Panc1 (cell line): Measurements from ENCODE around the gene DDX27. TPM values are rescaled to one million over a fixed set of nuclear protein-coding genes. Genes with fewer than 3 reads are reported as not detected.
A peak's percentile ranks its signal among the peaks of the same experiment; 100 is the strongest.

ENCODE experiments used
- ATAC-seq: fragments of 200-7000 bp; cut with Tn5 transposase; 2 replicates; pipeline ENCODE4 v1.9.1; 2020; ENCODE audit warnings: mild to moderate bottlenecking, moderate library complexity
- BruUV-seq: library from RNA; stranded (reverse); fragments of 400-500 nt; replicated peaks from 2 replicates; lab custom pipeline; 2021; lab: Mats Ljungman, UMichigan
- CTCF ChIA-PET: fragments of 300-600 bp; sonication (Branson Sonifier 250); formaldehyde crosslinking; loops from one replicate; lab custom pipeline; 2022; ENCODE audit warnings: antibody characterized with exemption; lab: Charles Lee
- POLR2A ChIA-PET: fragments of 300-600 bp; sonication (Branson Sonifier 250); formaldehyde crosslinking; loops from one replicate; lab custom pipeline; 2022; ENCODE audit warnings: antibody characterized with exemption; lab: Charles Lee
- DNase-seq: peaks from one replicate; pipeline ENCODE4 v3.0.0-alpha.2; 2010; ENCODE audit warnings: low read depth, low spot score
- H3K27ac ChIP-seq: 2 replicates; pipeline ENCODE4 v1.5.1; 2011; ENCODE audit warnings: mild to moderate bottlenecking, low read length, inconsistent platforms
- H3K27me3 ChIP-seq: fragments of 200-500 bp; sonication (Bioruptor generic); 2 replicates; pipeline ENCODE4 v1.6.0; 2014; ENCODE audit warnings: low read length, inconsistent platforms; ENCODE audit not compliant: control insufficient read depth, insufficient read depth
- H3K36me3 ChIP-seq: fragments of 200-500 bp; sonication (Bioruptor generic); 2 replicates; pipeline ENCODE4 v1.5.1; 2014; ENCODE audit warnings: inconsistent platforms, mild to moderate bottlenecking, low read length, moderate library complexity; ENCODE audit not compliant: control insufficient read depth, insufficient read depth
- H3K4me1 ChIP-seq: 2 replicates; pipeline ENCODE4 v1.5.1; 2011; ENCODE audit warnings: inconsistent platforms, mild to moderate bottlenecking, low read length, moderate library complexity; ENCODE audit not compliant: control insufficient read depth, insufficient read depth
- H3K4me3 ChIP-seq, 2 experiments: 2 replicates each; pipeline ENCODE4 v1.5.1; 2011 to 2012; ENCODE audit warnings: low read depth in 2 of 2, low read length in 2 of 2, mild to moderate bottlenecking in 2 of 2, inconsistent platforms in 1 of 2, moderate library complexity in 1 of 2
- H3K9me3 ChIP-seq: fragments of 200-500 bp; sonication (Bioruptor generic); 2 replicates; pipeline ENCODE4 v1.5.1; 2014; ENCODE audit warnings: low read depth, mild to moderate bottlenecking, inconsistent platforms, low read length, moderate library complexity; ENCODE audit not compliant: control insufficient read depth, insufficient read depth
- POLR2AphosphoS5 ChIP-seq: IDR thresholded peaks from 2 replicates; pipeline ENCODE4 v1.6.1; 2012; ENCODE audit warnings: mild to moderate bottlenecking, low read depth, low read length, moderate library complexity
- REST ChIP-seq, 2 experiments: IDR thresholded peaks; 2 replicates each; pipeline ENCODE4 v1.6.1; 2011 to 2012; ENCODE audit warnings: low read depth in 2 of 2, control low read depth in 1 of 2, low read length in 1 of 2, mild to moderate bottlenecking in 1 of 2, moderate library complexity in 1 of 2; ENCODE audit not compliant: insufficient read depth in 1 of 2
- SIN3A ChIP-seq: IDR thresholded peaks from 2 replicates; pipeline ENCODE4 v1.6.1; 2012; ENCODE audit warnings: low read depth, mild to moderate bottlenecking, low read length, moderate library complexity, borderline replicate concordance; ENCODE audit not compliant: insufficient read depth
- TCF7L2 ChIP-seq: IDR thresholded peaks from 2 replicates; pipeline ENCODE4 v1.6.1; 2011; ENCODE audit warnings: mild to moderate bottlenecking, low read depth, low read length, inconsistent platforms
- in situ Hi-C: cut with HindIII; loops from 2 replicates; pipeline ENCODE4 v1.10.0; 2016; ENCODE audit warnings: low sequenced_read_pairs, low pct_unique_long_range_greater_than_20kb
- intact Hi-C: fragments of 100-400 bp; cut with micrococcal nuclease; formaldehyde crosslinking; loops from one replicate; pipeline ENCODE4 v1.10.0; 2022; ENCODE audit not compliant: unreplicated experiment
- total RNA-seq: library from RNA; stranded (reverse); gene quantifications from one replicate; pipeline ENCODE4 v1.2.1, GENCODE V29; 2021; ENCODE audit not compliant: unreplicated experiment
- TF ChIP-seq, protein P1 (sequence below): fragments of 450-650 bp; IDR thresholded peaks from 2 replicates; pipeline ENCODE4 v1.5.1; 2017; ENCODE audit warnings: mild to moderate bottlenecking

DDX27 gene
- total RNA-seq, 1 experiment from 2014 or later, result 63.4 TPM

DNA sequence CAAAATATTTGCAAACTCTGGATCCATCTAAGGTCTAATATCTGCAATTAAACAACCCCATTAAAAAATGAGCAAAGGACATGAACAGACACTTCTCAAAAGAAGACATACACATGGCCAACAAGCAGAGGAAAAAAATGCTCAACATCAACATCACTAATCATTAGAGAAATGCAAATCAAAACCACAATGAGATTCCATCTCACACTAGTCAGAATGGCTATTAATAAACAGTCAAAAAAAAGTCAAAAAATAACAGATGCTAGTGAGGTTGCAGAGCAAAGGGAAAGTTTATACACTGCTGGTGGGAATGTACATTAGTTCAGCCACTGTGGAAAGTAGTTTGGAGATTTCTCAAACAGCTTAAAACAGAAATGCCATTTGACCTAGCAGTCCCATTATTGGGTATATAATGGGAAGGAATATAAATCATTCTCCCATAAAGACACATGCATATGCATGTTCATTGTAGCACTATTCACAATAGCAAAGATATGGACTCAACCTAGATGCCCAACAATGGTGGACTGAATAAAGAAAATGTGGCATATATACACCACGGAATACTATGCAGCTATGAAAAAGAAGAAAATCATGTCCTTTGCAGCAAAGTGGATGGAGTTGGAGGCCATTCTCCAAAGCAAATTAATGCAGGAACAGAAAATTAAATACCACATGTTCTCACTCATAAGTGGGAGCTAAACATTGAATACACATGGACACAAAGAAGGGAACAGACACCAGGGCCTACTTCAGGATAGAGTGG is 49.6 kb downstream of the DDX27 start:
- DNase-seq, result no peak
- H3K4me3 ChIP-seq, result peak overlapping the region in 1 of 2 experiments; percentile 5; a peak in 1 of 4 replicates
- no peaks in the 10 kb centered on the region; the same call in 1 of the 2 replicates for H3K4me1 ChIP-seq
- H3K27ac ChIP-seq, result no peak overlapping the region
- peaks cover 21% of the 10 kb centered on the region for H3K36me3 ChIP-seq
- intact Hi-C loops, result no loop called here
- no peaks in the 10 kb centered on the region for H3K9me3 ChIP-seq
- POLR2A ChIA-PET, result no interaction called here
- ATAC-seq, result no peak
- no peaks in the 10 kb centered on the region for H3K27me3 ChIP-seq
- CTCF ChIA-PET, result interaction anchor here (0.6 kb wide), 1 partner anchor 114 kb away, joined by 3 read pairs; no protein-coding TSS in a partner anchor
- no peak for TF ChIP-seq REST (IDR thresholded peaks at IDR 0.05; ENCODE audit: insufficient read depth in 1 of 2, low read depth in 2 of 2, low read length in 1 of 2)
- TF ChIP-seq SIN3A, result no peak
- no peak for TF ChIP-seq TCF7L2
- TF ChIP-seq, protein P1, sequence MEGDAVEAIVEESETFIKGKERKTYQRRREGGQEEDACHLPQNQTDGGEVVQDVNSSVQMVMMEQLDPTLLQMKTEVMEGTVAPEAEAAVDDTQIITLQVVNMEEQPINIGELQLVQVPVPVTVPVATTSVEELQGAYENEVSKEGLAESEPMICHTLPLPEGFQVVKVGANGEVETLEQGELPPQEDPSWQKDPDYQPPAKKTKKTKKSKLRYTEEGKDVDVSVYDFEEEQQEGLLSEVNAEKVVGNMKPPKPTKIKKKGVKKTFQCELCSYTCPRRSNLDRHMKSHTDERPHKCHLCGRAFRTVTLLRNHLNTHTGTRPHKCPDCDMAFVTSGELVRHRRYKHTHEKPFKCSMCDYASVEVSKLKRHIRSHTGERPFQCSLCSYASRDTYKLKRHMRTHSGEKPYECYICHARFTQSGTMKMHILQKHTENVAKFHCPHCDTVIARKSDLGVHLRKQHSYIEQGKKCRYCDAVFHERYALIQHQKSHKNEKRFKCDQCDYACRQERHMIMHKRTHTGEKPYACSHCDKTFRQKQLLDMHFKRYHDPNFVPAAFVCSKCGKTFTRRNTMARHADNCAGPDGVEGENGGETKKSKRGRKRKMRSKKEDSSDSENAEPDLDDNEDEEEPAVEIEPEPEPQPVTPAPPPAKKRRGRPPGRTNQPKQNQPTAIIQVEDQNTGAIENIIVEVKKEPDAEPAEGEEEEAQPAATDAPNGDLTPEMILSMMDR, result no peak
- no peak for TF ChIP-seq POLR2AphosphoS5
- in situ Hi-C loops, result no loop called here
- no TSS peak for BruUV-seq

- no peak for TF ChIP-seq POLR2AphosphoS5
- TF ChIP-seq, protein P1, result no peak
- TF ChIP-seq SIN3A, result no peak
- no peak for TF ChIP-seq REST (IDR thresholded peaks at IDR 0.05; ENCODE audit: insufficient read depth in 1 of 2, low read depth in 2 of 2, low read length in 1 of 2)
- no peak for TF ChIP-seq TCF7L2
- H3K4me3 ChIP-seq, result peak overlapping the region in 1 of 2 experiments; percentile 2; a peak in 1 of 4 replicates
- peaks cover 14% of the 10 kb centered on the region; the same call in 1 of the 2 replicates for H3K36me3 ChIP-seq
- H3K27me3 ChIP-seq, result no peaks in the 10 kb centered on the region
- in situ Hi-C loops, result no loop called here
- CTCF ChIA-PET, result no interaction called here
- no peaks in the 10 kb centered on the region for H3K9me3 ChIP-seq
- BruUV-seq, result no TSS peak
- no peaks in the 10 kb centered on the region; the same call in 1 of the 2 replicates for H3K4me1 ChIP-seq
- no peak for DNase-seq
- peak; percentile 50; the same call in 1 of the 2 replicates for ATAC-seq
- POLR2A ChIA-PET, result no interaction called here
- no peak overlapping the region for H3K27ac ChIP-seq
- intact Hi-C loops, result no loop called here
These were observed 51.0 kb downstream of the DDX27 start for GRCh38 chr20:49270177-49270576.
